T-helper 1 cell treated with Interleukin-12 subunit alpha and Interleukin-12 subunit beta and Interleukin-4 antibody, amounts not matched to agents 30 μg/mL and 1 μg/mL, for 36 hours (primary cell): Measurements from ENCODE around the gene GPS1.
A peak's percentile ranks its signal among the peaks of the same experiment; 100 is the strongest.

Experiments used
- H3K27ac Mint-ChIP-seq: one replicate; pipeline ENCODE4 v1.8.0; 2021; ENCODE audit warnings: mild to moderate bottlenecking, mixed read lengths
- H3K27me3 Mint-ChIP-seq: one replicate; pipeline ENCODE4 v1.8.0; 2021; ENCODE audit warnings: low read depth, mixed read lengths
- H3K36me3 Mint-ChIP-seq: one replicate; pipeline ENCODE4 v1.8.0; 2021; ENCODE audit warnings: low read depth, mixed read lengths
- H3K4me1 Mint-ChIP-seq: one replicate; pipeline ENCODE4 v1.8.0; 2021; ENCODE audit warnings: low read depth, mixed read lengths
- H3K4me3 Mint-ChIP-seq: one replicate; pipeline ENCODE4 v1.8.0; 2021; ENCODE audit warnings: mild to moderate bottlenecking, moderate library complexity, mixed read lengths
- H3K9me3 Mint-ChIP-seq: one replicate; pipeline ENCODE4 v1.8.0; 2021; ENCODE audit warnings: mixed read lengths

Gene GPS1

GRCh38 chr17:82051776-82052637 lies at the start of gene GPS1, which contains the start of gene RFNG:
TSS of gene GPS1 (plus strand) at chr17:82051898. CDS start at chr17:82051932, 34 bp downstream.
TSS of gene RFNG (minus strand) at chr17:82051811. CDS start at chr17:82051766, 45 bp downstream.
- Mint-ChIP-seq H3K4me1 (peaks cover 11% of the 10 kb centered on the region), H3K4me3 (peak within 1 kb of the TSS; percentile 88), H3K36me3 (peaks cover 5% of the 10 kb centered on the region), H3K27ac (peak within 1 kb of the TSS; percentile 88), H3K9me3 (no peaks in the 10 kb centered on the region), H3K27me3 (no peaks in the 10 kb centered on the region)

DNA sequence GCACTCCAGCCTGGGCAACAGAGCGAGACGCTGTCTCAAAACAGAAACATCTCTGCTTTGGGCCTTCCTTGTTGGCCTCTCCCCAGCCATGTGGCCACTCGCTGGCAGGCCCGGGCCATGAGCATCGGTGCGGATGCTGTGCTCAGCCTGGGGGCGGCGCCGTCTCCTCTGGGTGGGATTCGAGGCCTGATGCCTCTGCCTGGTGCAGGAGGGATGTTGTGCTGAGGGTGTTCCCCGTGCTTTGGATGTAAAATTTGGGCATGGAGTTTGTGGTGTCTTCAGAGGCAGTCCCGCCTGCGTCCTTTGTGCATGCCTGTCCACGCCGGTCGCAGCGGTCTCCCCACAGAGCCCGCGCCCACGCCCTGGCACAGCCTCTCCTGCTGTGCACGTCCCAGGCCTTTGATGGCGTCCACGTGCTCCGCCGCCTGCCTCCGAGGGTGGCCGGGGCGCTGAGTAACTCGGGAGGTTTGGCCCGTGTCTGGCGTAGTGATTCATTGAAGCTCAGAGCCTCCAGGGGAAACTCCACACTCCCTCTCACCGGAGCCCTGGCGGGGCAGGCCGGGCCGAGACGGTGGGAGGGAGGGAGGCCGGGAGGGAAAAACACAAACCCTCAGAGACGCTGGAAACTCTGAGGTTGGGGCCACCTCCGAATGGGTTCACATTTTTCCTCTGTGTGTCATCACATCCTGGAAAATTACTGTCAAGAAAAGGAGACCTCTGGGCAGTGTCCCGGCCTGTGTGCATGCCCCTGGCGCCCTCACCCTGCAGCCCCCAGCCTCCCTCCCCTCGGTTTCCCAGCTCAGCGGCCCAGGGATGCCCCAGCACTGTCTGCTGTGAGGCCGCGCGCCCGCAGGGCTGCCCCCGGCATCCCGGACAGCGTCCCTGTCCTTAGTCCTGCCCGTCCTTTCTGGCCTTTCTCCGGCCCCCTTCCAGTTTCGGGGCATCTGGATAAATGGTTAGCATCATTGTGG lies 48.0 kb upstream of the GPS1 start:
- H3K36me3 Mint-ChIP-seq = no peaks in the 10 kb centered on the region
- H3K4me1 Mint-ChIP-seq = no peaks in the 10 kb centered on the region
- H3K4me3 Mint-ChIP-seq = no peak overlapping the region
- no peaks in the 10 kb centered on the region for H3K9me3 Mint-ChIP-seq
- H3K27ac Mint-ChIP-seq = no peak overlapping the region
- no peaks in the 10 kb centered on the region for H3K27me3 Mint-ChIP-seq

- Mint-ChIP-seq H3K4me3 (no peak overlapping the region), H3K36me3 (no peaks in the 10 kb centered on the region), H3K4me1 (no peaks in the 10 kb centered on the region), H3K9me3 (no peaks in the 10 kb centered on the region), H3K27ac (no peak overlapping the region), H3K27me3 (no peaks in the 10 kb centered on the region)
Observed at GRCh38 chr17:82004517-82005455, 46.9 kb upstream of the GPS1 start.

- H3K27me3 Mint-ChIP-seq = no peaks in the 10 kb centered on the region
- H3K4me3 Mint-ChIP-seq = no peak overlapping the region
- H3K27ac Mint-ChIP-seq = no peak overlapping the region
- no peaks in the 10 kb centered on the region for H3K4me1 Mint-ChIP-seq
- H3K36me3 Mint-ChIP-seq = no peaks in the 10 kb centered on the region
- H3K9me3 Mint-ChIP-seq = no peaks in the 10 kb centered on the region
Observed at GRCh38 chr17:82005701-82006348, 45.9 kb upstream of the GPS1 start.

DNA sequence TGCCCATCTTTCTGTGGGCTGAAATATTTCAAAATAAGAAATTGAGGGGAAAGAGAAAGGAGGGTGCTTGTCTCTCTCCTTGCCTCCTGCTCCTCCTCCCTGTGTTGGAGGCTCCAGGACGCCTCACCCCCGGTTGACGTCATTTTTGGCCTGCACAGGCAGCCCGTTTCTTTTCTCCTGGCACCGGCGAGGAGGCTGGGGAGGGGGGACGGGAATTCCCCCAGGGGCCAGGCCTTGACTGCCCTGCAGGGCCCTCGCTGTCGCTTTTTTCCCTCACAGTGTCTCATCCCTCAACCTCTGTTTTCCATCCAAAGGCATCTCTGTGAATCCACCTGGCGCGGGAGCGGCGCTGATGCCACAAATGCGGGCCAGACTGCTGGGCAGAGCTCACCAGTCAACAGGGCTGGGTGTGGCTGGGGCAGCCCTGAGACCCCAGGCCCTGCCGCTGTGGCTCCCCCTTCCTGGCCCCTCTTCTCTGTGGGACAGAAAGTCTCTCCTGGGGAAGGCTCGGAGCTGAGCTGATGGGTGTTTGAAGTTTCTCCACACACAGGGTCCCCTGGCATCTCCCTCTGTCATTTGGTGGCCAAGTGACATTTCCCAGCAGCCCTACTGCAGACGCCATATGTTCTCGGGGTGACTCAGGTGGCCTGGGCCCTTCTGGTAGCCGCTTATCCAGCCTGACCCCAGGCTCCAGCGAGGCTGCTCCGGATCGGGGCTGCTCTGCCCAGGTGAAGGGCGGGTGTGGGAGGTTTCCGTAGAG lies 45.0 kb upstream of the GPS1 start:
- Mint-ChIP-seq H3K4me3 (no peak overlapping the region), H3K27ac (no peak overlapping the region), H3K36me3 (no peaks in the 10 kb centered on the region), H3K9me3 (no peaks in the 10 kb centered on the region), H3K27me3 (no peaks in the 10 kb centered on the region), H3K4me1 (no peaks in the 10 kb centered on the region)

DNA sequence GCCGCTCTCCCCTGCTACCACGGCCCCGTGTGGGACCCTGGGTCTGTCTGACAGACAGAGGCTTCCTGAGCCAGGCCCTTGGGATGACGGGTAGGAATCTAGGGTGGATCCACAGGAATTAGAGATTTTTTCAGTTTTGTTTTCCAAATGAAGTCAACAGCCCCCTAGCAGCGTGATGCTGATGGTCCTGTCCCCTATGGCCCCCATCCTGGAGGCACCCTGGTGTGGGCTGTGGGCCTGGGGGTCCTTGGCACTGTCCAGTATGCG lies 44.5 kb upstream of the GPS1 start:
- no peaks in the 10 kb centered on the region for H3K27me3 Mint-ChIP-seq
- H3K36me3 Mint-ChIP-seq = no peaks in the 10 kb centered on the region
- no peaks in the 10 kb centered on the region for H3K4me1 Mint-ChIP-seq
- H3K27ac Mint-ChIP-seq = no peak overlapping the region
- no peaks in the 10 kb centered on the region for H3K9me3 Mint-ChIP-seq
- H3K4me3 Mint-ChIP-seq = no peak overlapping the region

- Mint-ChIP-seq H3K9me3 (no peaks in the 10 kb centered on the region), H3K27me3 (no peaks in the 10 kb centered on the region), H3K36me3 (no peaks in the 10 kb centered on the region), H3K27ac (no peak overlapping the region), H3K4me3 (no peak overlapping the region), H3K4me1 (no peaks in the 10 kb centered on the region)
Observed at GRCh38 chr17:82007495-82008257, 44.0 kb upstream of the GPS1 start.

- no peaks in the 10 kb centered on the region for H3K4me1 Mint-ChIP-seq
- no peaks in the 10 kb centered on the region for H3K9me3 Mint-ChIP-seq
- no peaks in the 10 kb centered on the region for H3K36me3 Mint-ChIP-seq
- no peaks in the 10 kb centered on the region for H3K27me3 Mint-ChIP-seq
- H3K4me3 Mint-ChIP-seq = no peak overlapping the region
- H3K27ac Mint-ChIP-seq = no peak overlapping the region
Observed at GRCh38 chr17:82008258-82008940, 43.3 kb upstream of the GPS1 start.

GRCh38 chr17:82008941-82009405 lies 42.7 kb upstream of the GPS1 start:
- Mint-ChIP-seq H3K4me3 (no peak overlapping the region), H3K9me3 (no peaks in the 10 kb centered on the region), H3K27ac (no peak overlapping the region), H3K4me1 (no peaks in the 10 kb centered on the region), H3K27me3 (no peaks in the 10 kb centered on the region), H3K36me3 (no peaks in the 10 kb centered on the region)

GRCh38 chr17:82009413-82009812 lies 42.3 kb upstream of the GPS1 start:
- no peak overlapping the region for H3K27ac Mint-ChIP-seq
- no peak overlapping the region for H3K4me3 Mint-ChIP-seq
- no peaks in the 10 kb centered on the region for H3K27me3 Mint-ChIP-seq
- H3K36me3 Mint-ChIP-seq = no peaks in the 10 kb centered on the region
- no peaks in the 10 kb centered on the region for H3K9me3 Mint-ChIP-seq
- no peaks in the 10 kb centered on the region for H3K4me1 Mint-ChIP-seq

DNA sequence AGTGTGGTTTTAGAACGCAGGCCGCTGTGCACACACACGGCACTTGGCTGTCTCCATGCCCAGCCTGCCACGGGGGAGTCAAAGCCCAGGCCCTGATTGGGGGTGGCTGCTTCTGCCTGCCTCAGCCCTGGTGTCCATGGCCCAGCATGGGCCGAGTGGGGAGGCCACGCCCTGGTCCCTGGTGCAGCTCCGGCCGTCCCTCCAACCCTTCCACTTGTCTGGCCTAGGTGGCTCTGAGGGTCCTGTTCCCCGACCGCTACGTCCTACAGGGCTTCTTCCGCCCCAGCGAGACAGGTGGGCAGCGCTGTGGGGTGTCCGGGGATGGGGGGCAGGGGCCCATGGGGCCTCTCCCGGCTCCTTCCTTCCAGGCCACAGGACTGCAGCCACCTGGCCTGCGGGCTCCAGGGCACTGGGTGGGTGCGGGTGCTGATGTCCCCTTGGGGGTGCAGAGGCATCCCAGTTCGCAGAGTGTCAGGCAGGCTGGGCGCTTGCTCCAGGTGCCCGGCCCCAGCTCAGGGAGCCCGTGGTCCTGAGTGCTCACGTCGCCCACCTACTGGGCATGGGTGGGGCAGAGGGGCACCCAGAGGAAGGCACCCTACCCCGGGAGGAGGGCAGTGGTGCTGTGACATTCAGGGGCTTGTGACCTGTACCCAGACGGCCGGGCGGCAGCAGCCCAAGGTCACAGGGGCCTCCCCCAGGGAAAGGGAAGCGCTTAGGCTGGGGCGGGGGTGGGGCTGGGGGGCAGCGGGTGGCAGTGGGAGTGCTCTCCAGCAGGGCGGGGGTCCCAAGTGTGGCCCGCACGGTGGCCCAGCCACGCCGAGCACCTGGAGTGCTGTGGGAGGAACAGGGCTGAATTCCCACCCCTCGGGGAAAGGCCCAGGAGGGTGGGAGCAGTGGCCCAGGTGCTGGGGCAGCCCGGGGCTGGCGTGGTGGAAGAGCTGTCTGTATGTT lies 40.8 kb upstream of the GPS1 start:
- Mint-ChIP-seq H3K4me3 (no peak overlapping the region), H3K36me3 (no peaks in the 10 kb centered on the region), H3K27ac (no peak overlapping the region), H3K9me3 (no peaks in the 10 kb centered on the region), H3K4me1 (no peaks in the 10 kb centered on the region), H3K27me3 (no peaks in the 10 kb centered on the region)
